ENCODE results near the gene CHN2.
"Not testable (repeated sequence)": the region's sequence is repeated elsewhere in the genome, so short reads cannot be mapped to it uniquely, and the experiment has no call there.

Gene CHN2

GRCh38 chr7:29499932-29500331 lies 305.4 kb downstream of the CHN2 start:
- no peak for DNase-seq (ENCODE audit: low read depth)

GRCh38 chr7:29500719-29501118 lies 306.1 kb downstream of the CHN2 start:
- DNase-seq (ENCODE audit: low read depth), result no peak

GRCh38 chr7:29502133-29502532 lies 307.6 kb downstream of the CHN2 start:
- DNase-seq (ENCODE audit: low read depth), result no peak

- no peak for DNase-seq (ENCODE audit: low read depth)
Measured at GRCh38 chr7:29505931-29506330, 311.4 kb downstream of the CHN2 start.

GRCh38 chr7:29508608-29509007 lies 314.0 kb downstream of the CHN2 start:
- DNase-seq (ENCODE audit: low read depth), result no peak

GRCh38 chr7:29510028-29510427 lies 315.5 kb downstream of the CHN2 start:
- no peak for DNase-seq (ENCODE audit: low read depth)

GRCh38 chr7:29511337-29511736 lies 316.8 kb downstream of the CHN2 start:
- no peak for DNase-seq (ENCODE audit: low read depth)

GRCh38 chr7:29511851-29512250 lies 317.3 kb downstream of the CHN2 start:
- DNase-seq (ENCODE audit: low read depth), result no peak

- no peak for DNase-seq (ENCODE audit: low read depth)
Measured at GRCh38 chr7:29516491-29516890, 321.9 kb downstream of the CHN2 start.

GRCh38 chr7:29518616-29519015 lies 324.0 kb downstream of the CHN2 start:
- no peak for DNase-seq (ENCODE audit: low read depth)

GRCh38 chr7:29523728-29524127 lies 329.2 kb downstream of the CHN2 start:
- DNase-seq (ENCODE audit: low read depth), result no peak

GRCh38 chr7:29527505-29528108 lies 333.0 kb downstream of the CHN2 start:
- DNase-seq (ENCODE audit: low read depth), result no peak

- DNase-seq (ENCODE audit: low read depth), result not testable (repeated sequence)
Measured at GRCh38 chr7:29528526-29528925, 334.0 kb downstream of the CHN2 start.

Data from stimulated activated CD8-positive, alpha-beta memory T cell treated with anti-CD3 and anti-CD28 coated beads, Interleukin-7, amount 100 ng/mL, for 24 hours (primary cell).